GM18498 (cell line): ENCODE data around the gene SUN3.
A peak's percentile ranks its signal among the peaks of the same experiment; 100 is the strongest.

Source experiments
- ATAC-seq: cut with Tn5 transposase; IDR thresholded peaks from one replicate; pipeline ENCODE4 v1.9.1; 2021; ENCODE audit warnings: mild to moderate bottlenecking, moderate library complexity; ENCODE audit not compliant: unreplicated experiment

Gene SUN3, protein sequence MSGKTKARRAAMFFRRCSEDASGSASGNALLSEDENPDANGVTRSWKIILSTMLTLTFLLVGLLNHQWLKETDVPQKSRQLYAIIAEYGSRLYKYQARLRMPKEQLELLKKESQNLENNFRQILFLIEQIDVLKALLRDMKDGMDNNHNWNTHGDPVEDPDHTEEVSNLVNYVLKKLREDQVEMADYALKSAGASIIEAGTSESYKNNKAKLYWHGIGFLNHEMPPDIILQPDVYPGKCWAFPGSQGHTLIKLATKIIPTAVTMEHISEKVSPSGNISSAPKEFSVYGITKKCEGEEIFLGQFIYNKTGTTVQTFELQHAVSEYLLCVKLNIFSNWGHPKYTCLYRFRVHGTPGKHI

DNA sequence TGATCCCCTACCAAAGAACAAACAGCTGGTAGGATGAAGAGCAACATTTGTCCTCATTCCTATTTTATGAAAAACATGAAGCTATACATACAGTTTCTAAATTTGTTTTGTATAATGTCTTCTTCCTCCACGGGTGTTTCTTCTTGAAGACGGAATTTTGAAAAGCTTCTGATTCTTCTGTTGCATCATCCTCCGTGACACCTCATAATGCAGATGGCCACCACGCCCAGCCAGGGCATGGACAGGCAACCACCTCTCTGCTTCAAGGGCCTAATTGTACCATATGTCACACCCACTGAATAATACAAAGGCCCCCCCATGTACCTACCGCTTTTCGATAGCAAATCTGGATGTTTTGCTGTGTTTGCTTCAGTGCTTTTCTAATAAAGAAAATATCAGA is at the start of gene SUN3:
TSS of gene SUN3 (minus strand) at position 170 of the 400 bp plus-strand sequence. CDS start at position 1, 169 bp downstream.
- ATAC-seq = no peak

DNA sequence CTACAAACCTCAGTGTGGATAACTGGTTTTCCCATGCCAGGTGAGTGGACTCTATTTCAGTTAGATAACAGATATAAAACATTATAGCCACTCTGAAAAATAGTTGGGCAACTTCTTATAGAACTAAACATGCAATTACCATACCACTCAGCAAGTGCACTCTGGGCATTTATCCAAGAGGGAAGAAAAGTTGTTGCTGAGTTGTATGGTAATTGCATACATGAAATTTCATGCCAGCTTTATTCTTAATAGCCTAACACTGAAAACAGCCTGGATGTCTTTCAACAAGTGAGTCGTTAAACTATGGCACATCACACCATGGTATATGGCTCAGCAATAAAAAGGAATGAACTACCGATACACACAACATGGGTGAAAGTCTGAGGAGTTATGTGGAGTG is 49.6 kb upstream of the SUN3 start:
- no peak for ATAC-seq

DNA sequence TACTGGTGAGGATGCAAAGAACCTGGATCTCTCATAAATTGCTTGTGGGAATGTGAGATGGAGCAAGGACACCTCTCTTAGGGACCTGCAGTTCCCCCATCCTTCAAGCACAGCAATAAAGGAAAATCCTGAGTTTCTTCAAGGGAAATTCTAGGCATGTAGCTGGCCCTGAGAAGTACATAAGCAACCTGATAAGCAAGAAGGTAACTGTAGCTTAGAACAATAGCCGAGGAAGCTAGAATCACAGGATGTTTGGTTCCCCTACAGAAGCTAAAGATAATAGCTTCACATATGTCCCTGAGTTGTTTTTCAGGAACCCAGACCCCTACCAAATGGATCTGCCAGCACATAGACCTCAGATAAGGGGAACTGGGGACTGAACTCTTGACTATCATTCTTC is 48.5 kb upstream of the SUN3 start:
- no peak for ATAC-seq

DNA sequence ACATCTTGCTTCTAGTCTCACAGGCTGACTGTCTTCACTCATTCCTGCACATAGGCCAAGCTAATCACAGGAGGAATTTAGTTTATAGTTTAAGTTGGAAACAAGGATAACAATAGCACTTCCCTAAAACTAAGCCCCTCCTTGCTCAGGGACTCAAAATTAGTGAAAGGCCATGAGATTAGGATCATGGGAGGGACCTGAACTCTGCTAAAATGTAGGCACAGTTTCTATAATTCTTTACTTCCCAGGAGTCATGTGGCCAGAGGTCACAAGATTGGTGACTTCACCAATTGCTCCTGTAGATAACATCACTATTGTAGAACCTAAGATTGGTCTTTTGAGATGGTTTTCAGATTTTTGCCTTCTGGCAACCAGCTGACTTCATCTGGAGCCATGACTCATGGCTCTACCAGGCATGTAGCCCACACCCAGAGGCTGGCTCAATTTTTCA is 45.3 kb upstream of the SUN3 start:
- no peak for ATAC-seq

DNA sequence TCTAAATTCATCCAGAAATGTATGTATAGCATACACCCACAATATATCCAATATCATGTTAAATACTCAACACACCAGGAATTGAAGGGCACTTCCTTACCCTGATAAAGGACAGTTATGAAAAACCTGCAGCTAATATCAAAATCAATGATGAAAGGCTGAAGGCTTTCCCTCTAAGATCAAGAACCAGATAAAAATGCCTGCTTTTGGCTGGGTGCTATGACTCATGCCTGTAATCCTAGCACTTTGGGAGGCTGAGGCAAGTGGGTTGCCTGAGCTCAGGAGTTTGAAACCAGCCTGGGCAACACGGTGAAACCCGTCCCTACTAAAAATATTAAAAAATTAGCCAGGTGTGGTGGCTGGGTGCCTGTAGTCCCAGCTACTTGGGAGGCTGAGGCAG is 38.6 kb upstream of the SUN3 start:
- no peak for ATAC-seq

DNA sequence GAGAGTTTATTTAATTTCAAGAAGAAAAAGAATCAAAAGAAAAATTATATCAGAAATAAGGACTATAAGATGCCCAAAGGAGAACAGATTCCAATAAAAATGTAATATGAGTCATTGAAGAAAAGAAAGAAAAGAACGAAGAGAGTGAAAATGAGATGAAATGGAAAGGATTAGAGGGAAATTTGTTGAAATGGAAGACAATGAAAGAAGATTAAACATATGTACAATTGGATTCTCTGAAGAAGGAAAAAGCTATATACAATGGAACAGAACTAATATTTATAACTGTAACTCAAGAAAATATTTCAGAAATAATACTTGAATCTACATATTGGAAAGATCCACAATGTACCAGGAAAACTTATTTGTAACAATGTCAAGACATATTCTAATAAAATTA is 35.1 kb upstream of the SUN3 start:
- ATAC-seq = no peak

DNA sequence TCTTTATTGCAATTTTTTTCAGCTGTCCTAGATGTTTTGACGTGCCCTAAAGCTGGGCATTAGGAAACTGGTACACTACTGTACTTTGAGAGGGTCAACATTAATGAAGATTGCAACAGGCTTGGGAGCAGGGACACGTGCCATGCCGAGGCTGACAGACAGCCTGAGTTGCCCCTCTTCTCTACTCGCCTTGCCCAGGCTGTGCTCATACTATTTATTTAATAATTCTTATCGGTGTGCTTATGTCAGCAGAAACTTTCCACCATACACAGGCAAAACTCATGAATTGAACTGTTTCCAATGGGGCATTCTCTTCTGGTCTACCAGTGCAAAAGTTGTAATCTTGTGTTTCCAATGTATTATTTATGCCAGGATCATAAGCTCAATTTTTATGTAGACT is 30.8 kb upstream of the SUN3 start:
- no peak for ATAC-seq

DNA sequence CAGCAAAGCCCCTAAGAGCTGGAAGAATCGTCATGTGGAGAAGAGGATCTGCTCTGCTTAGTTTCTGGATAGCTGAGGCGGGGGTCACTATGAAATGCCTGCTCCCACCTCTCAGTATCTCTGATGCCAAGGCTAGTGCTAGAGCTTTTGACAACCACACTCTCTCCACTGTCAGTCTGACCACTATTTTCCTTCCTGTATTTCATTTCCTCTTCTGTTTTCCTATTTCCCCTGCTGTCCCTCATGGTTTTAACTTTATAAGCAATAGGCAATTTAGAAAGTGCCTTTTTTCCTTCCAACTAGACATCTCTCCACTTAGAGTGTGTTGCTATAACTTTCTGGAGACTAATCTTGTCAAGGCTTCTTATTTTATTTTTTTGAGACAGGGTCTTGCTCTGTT is 30.1 kb upstream of the SUN3 start:
- no peak for ATAC-seq

DNA sequence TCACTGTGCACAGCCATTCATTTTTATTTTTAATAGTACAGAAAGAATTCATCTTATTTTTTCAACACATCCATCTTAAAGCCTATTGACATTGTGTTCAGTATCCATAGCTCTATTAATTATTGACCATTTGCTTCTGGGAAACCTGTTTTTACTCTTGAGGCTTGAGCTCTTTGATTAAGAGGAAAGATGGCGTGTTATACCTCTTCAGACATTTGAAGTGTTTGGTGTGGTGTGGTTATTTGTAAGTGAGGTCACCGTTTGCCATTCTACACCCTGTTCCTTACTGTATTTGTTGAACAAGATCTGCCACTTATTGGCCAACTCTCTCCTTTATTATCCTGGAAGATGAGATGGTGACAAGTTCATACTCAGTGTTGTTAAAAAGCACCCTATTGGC is 24.8 kb upstream of the SUN3 start:
- no peak for ATAC-seq

DNA sequence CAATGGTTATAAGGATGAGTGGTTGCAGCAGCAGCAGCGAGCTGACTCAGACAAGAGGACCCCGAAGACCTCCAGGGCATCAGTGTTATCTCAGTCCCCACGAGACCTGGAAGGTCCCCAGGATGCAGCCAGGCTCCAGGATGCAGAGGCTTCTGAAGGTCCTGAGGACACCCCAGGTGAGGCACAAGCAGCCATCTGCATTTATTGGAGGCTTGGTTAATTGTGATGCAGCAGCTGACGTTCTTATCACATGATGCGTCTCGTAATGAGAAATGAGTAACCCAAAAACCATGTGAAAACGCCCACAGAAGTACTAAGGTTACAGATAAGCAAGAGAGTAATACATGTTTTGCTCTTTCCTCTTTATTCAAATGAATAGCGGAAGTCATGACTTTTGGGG is 23.8 kb upstream of the SUN3 start:
- no peak for ATAC-seq

DNA sequence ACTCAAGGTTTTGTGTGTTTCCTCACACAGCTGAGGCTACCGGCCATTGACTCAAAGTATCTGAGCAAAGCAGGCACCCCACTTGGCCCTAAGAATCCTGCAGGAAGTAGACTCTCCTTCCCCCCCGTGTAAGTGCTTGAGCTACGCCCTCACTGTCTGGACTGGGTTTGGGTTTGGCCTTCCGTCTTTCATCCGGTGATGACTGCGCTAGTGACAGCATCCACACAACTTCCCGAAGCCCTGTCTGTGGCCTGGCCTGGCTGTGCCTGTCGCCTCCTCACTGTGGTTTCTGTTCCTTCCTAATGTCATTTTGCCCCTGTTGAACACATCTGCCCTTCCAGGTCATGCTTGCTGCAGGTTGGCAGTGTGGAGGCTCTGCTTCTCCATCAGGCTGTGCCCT is 20.9 kb upstream of the SUN3 start:
- no peak for ATAC-seq

DNA sequence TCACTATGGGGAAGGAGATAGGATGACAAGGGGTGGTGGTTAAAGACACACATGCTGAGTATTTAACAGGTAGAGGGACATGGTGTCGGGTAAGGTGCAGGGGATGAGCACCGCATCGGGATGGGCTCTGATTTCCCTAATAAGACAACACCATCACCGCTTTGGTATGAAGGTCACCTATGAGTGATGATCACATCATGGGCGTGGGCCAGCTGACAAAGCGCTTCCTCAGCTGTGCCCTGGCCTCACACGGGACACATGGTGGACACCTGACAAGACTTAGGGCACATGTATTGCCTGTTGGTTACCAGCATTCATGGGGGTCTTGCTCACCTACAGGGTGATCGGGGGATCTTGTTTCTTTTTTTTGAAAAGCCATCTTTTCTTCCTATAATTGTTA is 19.2 kb upstream of the SUN3 start:
- ATAC-seq = no peak

DNA sequence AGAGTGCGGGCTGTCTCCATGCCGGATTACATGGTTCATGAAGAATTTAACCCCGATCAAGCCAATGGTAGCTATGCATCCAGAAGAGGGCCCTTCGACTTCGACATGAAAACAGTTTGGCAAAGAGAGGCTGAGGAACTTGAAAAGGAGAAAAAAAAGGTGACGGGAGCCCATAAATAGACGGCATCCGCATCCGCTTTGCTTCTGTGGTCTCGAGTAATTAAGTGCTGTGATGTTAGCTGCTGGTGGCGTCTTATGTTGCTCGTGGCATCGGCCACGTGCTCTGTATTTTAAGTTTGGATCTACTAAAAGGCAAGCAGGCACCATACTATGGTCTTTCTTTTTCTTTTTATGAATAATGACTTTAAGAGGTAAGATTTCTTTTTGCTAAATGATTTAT is 17.6 kb upstream of the SUN3 start:
- no peak for ATAC-seq

DNA sequence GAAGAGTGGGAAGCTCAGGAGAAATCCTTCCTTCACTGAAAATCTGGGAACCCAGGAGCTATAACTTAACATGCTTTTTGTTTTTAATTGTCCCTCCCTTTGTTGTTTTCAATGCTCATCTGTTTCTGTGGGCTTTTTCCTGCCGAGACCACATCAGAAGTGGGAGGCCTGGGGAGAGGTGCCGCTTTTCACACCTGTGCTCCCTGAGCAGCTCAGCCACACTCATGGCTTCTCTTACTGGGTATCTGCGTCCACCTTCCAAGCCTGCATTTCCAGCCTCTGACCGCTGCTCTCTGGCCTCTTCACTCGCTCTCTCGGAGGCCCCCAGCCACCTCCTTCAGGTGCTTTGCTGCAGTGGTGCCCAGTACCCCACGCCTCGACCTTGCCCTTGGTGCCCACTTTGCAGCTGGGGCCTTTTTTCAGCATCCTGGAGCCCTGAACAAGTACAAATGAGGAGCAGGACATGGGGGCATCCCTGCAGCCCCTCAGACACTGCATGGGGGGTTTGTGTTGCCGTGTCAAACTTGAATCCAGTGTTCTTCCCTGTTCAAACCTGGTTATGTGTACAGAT is 16.4 kb upstream of the SUN3 start:
- no peak for ATAC-seq

DNA sequence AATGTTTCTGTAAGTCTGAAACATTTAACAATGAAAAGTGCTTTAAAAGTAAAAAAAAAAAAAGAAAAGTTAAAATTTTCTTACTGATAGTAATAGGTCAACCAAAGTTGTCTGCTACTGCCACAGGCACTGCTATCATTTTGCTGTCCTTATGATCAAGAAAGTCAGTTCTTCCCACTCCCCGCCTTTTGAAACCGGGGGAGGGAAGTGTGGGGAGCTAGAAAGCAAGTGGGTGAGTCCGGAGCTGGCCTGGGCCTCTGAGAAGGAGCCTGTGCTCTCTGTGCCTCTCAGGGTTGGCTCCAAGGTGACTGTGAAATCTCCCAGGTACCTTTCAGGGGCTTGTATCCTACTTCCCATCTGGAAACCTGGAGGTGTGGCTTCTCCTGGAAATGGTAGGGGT is 13.7 kb upstream of the SUN3 start:
- no peak for ATAC-seq

DNA sequence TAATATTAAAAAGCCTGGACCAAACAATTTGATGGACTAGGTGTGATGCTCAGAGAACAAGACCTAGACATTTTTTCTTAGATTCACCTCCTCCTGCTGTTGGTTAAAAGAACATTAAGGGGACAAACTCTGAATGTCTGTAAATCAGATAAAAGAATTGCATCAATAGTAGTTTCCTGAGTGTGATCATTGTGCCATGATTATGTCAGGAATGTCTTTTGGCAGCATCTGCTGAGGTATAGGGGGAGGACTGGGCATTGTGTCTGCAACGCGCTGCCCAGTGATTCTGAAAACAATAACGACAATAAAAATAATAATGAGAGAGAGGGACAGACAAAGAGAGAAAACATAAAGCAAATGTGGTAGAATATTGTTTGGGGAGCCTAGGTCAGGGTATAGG is 13.3 kb upstream of the SUN3 start:
- ATAC-seq = no peak

DNA sequence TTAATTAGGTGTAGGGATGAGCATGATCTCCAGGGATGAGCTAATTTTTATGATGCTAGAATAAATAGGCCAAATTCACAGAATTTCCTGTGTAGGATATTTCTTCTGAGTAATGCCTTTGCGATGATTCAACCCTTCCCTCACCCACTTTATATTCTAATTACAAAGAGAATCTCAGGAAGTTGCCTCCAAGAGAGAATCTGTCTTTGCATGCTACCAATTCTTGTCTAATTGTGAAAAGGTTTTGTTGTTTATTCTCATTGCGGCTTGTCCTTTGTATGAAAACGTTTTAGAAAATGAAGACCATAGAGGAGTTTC is 12.7 kb upstream of the SUN3 start:
- no peak for ATAC-seq

DNA sequence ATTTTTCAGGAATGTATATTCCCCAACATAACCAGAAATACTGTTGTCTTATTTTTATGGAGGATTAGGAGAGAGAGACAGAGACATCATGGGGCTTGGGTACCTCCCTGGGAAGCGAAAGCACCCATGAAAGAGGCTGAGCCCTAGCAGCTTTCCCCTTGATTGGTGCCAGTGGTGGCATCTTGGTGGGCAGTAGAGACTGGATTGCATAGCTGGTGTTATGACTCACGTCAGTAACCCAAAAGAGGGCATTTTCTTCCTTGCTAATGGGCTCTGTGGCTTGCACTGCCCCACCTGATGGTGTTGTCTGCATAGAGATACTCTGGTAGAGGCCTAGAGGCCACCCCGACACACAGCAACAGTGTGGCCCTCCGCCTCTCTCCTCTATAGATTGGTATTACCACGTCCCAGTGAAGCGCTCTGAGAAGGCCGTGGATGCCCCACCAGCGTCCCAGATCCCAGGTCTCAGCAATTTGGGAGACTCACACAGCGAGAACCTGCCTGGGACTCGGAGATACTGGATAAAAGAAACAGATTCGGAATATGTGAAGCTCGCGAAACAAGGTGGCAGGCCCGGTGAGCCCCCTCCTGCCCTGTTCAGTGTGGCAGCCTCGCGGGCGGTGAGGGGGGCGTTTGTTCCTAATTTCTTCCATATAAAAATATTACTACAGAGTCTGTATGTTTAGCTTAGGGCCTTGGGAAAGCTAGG is 12.2 kb upstream of the SUN3 start:
- no peak for ATAC-seq

DNA sequence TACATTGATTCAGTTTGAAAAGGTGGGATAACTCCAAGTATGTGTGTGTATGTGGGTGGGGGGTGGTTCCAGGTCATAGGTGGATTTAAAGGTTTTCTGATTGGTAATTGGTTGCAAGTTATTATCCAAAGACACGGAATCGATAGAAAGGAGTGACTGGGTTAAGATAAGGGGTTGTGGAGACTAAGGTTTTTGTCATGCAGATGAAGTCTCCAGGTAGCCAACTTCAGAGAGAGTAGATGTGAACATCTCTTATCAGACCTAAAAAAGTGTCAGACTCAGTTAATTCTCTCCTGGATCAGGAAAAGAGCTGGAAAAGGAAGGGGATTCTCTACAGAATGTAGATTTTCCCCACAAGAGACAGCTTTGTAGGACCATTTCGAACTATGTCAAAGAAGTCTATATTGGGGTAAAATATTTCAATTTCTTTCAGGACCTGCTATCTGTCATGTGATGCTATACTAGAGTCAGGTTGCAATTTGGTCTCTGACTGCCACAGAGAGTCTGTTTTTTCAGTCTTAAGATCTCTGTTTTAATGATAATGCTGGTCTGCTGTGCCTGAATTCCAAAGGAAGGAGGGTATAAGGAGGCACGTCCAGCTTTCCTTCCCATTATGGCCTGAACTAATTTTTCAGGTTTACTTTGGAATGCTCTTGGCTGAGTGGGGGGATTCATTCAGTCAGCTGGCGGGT is 10.1 kb upstream of the SUN3 start:
- ATAC-seq = no peak

DNA sequence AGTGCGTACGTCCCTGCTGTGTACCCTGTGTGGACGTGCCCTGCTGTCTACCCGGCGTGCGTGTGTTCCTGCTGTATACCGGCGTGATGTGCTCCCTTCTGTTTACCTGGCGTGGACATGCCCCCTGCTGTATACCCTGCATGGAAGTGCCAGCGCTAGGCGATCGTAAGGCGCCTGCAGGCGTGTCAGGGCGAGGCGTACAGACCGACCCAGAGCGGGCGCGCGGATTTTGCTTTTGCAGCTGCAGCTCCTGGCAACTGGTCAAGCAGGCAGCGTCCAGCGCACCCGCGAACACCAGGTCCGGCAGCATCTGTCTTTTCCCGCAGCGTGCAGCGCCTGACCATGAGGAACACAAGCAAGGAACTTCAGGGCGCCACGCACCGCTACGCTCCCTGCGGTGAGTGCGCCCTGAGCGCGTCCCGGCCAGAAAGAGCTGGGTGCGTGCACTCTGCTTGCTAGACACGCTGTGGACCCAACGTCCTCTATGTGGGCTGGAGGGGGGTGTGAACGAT is 7.1 kb upstream of the SUN3 start:
- ATAC-seq = no peak

DNA sequence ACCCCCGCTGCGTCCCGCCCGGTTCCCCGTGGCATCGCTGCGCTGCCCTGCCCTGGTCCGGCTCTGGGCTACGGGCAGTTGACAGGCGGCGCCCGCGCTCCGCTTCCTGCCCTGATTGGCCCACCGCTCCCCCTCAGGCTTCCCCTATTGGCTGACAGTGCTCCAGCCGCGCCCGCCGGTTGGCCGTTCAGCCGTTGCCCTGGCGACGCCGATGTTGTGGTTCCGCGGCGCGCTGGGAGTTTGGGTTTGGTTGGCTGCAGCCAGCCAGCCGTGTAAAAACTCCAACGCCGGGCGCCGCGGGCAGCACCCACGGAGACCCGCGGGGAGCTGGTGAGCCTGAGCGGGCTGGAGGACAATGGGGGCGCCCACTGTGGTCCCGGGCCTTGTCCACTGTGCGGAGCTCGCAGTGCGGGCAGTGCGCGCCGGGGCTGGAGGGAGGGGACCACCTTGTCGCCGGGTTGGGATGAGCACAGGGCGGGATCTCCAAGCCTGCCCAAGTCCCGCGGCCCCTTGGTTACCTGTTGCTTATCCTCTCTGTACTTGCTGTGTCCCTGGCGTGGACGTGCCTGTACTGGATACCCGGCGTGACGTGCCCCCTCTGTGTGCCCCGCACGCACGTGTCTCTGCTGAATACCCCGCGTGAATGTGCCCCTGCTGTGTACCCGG is 6.5 kb upstream of the SUN3 start, which contains the start of gene C7orf57:
TSS of gene C7orf57 (plus strand) at position 243 of the 666 bp plus-strand sequence. CDS start 766 bp downstream, outside the sequence.
- ATAC-seq = peak; percentile 100
